NB4 (cell line): Measurements from ENCODE around the gene SPATA20.

Source experiments
- DNase-seq: peaks from one replicate; pipeline ENCODE4 v3.0.0; 2010; ENCODE audit warnings: low read depth
- H3K4me3 ChIP-seq: one replicate; pipeline ENCODE4 v1.5.1; 2011; ENCODE audit warnings: mild to moderate bottlenecking, low read depth, low read length, moderate library complexity
- CTCF ChIP-seq: IDR thresholded peaks from one replicate; pipeline ENCODE4 v1.5.1; 2012; ENCODE audit warnings: low read depth, low read length
- MYC ChIP-seq: IDR thresholded peaks from 2 replicates; pipeline ENCODE4 v1.6.1; 2011; ENCODE audit warnings: low read depth, low read length
- POLR2A ChIP-seq: IDR thresholded peaks from 2 replicates; pipeline ENCODE4 v1.6.1; 2011; ENCODE audit warnings: mild to moderate bottlenecking; ENCODE audit not compliant: insufficient read length; ENCODE audit errors: extremely low read depth
- TF ChIP-seq, protein P1 (sequence below): IDR thresholded peaks from 2 replicates; pipeline ENCODE4 v1.6.1; 2011; ENCODE audit warnings: low read depth, low read length

The SPATA20 gene

DNA sequence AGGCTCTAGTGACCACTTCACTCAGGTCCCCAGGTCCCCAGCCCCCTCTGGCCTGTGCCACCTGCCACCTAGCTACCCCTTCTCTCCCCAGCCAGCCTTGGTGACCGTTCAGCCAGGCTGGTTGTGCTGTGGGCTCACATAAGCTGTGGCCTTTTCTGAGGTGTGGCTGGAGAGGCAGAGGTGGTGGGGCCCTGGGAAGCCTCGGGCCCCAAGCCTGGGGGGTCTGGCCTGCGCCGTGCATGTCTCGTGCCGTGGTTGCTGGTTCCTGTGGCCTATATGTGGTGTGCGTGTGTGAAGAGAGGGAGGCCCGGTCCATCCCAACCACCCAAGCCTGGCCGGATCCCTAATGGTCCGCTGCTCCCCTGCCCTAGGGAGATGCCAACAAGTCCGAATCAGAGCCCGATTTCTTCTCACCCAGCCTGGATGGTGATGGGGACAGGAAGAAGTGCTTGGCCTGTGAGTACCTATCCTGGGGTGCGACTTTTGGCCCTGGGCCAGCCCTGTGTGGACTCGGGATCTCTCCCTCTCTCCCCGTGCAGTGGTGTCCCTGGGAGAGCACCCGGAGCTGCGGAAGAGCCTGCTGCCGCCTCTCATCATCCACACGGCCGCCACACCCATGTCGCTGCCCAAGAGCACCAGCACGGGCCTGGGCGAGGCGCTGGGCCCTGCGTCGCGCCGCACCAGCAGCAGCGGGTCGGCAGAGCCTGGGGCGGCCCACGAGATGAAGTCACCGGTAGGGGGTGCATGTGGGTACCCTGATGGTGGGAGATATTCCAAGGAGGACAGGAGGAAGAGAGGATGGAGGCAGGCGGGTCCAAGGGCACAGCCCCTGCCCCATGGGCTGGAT is 49.4 kb downstream of the SPATA20 start:
- no peak for DNase-seq
- TF ChIP-seq MYC (no peak), CTCF (no peak), POLR2A (no peak)
- TF ChIP-seq, protein P1, sequence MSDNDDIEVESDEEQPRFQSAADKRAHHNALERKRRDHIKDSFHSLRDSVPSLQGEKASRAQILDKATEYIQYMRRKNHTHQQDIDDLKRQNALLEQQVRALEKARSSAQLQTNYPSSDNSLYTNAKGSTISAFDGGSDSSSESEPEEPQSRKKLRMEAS = no peak
- no peak overlapping the region for H3K4me3 ChIP-seq

DNA sequence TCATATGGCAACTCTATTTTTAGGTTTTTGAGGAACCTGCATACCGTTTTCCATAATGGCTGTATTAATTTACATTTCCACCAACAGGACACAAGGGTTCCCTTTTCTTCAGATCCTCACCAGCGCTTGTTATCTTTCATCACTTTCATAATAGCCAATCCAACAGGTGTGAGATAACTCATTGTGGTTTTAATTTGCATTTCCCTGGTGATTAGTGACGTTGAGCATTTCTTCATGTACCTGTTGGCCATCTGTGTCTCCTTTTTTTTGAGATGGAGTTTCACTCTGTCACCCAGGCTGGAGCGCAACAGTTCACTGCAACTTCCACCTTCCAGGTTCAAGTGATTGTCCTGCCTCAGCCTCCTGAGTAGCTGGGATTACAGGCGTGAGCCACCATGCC is 51.5 kb downstream of the SPATA20 start:
- no peak overlapping the region for H3K4me3 ChIP-seq
- TF ChIP-seq, protein P1 = no peak
- no peak for TF ChIP-seq POLR2A
- no peak for TF ChIP-seq MYC
- no peak for TF ChIP-seq CTCF
- no peak for DNase-seq

DNA sequence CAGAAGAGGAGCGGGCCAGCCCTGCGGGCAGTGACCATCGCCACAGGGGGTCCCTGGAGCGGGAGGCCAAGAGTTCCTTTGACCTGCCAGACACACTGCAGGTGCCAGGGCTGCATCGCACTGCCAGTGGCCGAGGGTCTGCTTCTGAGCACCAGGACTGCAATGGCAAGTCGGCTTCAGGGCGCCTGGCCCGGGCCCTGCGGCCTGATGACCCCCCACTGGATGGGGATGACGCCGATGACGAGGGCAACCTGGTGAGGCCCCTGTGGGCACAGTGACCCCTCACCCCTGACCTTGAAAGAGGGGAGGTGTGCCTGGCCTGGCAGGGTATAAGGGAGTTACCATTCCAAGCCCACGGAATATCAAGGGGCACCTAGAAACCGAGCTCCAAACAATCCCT is 52.6 kb downstream of the SPATA20 start:
- TF ChIP-seq, protein P1 = no peak
- no peak for TF ChIP-seq MYC
- no peak for TF ChIP-seq CTCF
- TF ChIP-seq POLR2A = no peak
- no peak overlapping the region for H3K4me3 ChIP-seq
- no peak for DNase-seq

DNA sequence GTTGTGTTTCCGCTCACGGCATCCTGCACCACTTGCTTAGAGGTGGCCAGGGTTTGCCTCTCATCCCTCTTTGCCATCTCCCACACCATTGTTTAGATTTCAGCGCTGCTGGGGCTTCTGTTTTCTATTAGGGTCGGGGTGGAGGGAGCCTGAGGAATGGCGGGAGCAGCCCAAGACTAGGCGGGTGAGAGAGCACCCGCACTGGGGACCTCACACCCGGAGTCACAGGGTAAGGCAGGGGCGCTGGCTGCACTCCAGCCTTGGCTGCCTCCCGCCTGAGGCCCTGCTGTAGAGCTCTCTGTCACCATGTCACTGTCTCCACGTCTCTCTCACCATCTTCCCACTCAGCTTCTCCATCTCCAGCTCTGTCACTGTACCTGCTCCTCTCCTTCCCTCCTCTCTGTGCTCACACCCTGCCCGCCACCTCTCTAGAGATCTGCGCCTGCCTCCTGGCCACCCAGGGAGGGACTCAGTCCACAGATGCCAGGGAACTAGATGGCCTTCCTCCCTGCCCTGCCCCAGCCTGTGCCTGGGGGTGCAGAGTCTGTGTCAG is 54.9 kb downstream of the SPATA20 start:
- no peak for TF ChIP-seq MYC
- TF ChIP-seq CTCF = no peak
- TF ChIP-seq, protein P1 = no peak
- TF ChIP-seq POLR2A = no peak
- no peak for DNase-seq
- no peak overlapping the region for H3K4me3 ChIP-seq

DNA sequence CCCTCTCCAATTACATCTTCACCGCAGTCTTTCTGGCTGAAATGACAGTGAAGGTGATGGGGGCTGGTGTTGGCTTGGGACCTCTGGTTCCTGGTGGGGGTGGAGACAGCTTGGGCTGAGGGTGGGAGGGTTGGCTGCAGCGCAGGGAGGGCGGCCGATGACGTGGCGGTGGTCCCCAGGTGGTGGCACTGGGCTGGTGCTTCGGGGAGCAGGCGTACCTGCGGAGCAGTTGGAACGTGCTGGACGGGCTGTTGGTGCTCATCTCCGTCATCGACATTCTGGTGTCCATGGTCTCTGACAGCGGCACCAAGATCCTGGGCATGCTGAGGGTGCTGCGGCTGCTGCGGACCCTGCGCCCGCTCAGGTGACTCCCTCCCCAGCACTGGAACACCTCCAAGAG is 55.9 kb downstream of the SPATA20 start:
- no peak for DNase-seq
- TF ChIP-seq MYC (no peak), POLR2A (no peak), CTCF (no peak)
- H3K4me3 ChIP-seq = no peak overlapping the region
